T1000 (cell line): Measurements from ENCODE around the gene RPP40.
"Not testable (repeated sequence)": the region's sequence is repeated elsewhere in the genome, so short reads cannot be mapped to it uniquely, and the experiment has no call there.

Experiments
- DNase-seq: peaks from one replicate; lab custom pipeline; 2025; ENCODE audit warnings: mixed read lengths; lab: John Stamatoyannopoulos, UW

The RPP40 gene

DNA sequence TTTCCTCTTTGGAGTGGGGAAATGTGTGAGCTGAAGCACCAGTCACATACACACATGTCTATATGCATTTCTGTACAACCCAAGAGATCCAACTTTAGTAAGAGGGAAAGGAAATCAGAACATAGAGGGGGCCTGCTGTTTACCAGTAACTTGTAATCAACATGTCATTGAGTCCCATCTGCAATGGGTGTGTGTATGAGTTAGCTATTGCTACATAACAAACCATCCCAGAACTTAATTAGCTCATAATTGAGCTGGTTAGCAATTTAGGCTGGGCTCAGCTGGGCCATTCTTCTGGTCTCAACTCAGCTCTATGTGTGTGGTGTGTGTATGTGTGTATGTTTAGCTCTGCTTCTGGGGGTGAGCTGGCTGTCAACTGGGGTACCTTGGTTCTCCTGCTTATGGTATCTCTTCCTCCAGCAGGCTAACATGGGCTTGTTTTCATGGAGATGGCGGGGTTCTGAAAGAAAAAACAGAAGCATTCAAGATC is 10.3 kb upstream of the RPP40 start:
- no peak for DNase-seq

DNA sequence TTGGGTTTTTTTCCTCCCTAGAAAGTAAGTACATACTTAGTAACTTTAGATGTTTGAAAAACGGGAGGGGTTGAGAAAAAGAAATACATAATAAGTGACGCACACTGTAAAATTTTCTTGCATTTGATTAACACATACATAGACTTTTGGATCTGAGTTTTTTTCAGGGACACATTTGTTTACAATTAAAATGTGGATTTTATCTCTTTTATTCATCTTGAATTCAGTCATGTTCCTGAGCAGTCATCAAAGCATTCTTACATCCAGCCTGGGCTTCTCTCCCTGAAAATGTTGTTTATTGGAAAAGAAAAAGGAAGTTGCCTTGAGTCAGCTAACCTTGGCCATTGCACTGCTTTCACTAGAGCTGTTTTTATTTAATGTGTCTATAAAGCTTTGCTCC is 8.7 kb upstream of the RPP40 start:
- no peak for DNase-seq

DNA sequence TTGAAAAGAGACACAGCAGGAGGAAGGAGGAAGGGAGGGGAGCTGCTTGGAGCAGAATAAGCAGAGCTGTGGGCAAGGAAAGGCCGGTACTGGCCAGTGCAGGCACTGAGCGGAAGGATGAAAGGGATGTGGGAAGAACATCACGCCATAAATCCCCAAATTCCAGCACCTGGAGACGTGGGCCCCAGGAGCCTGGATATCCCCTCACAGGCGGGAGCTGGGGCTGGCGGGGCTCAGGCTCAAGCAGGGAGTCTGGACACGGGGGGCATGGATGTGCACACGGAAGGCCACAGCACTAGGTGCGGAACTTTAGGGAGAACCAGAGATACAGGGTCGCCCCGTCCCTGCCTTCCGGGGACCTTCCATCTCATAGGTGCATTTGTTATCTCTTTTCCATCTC is 7.5 kb upstream of the RPP40 start:
- DNase-seq = no peak

DNA sequence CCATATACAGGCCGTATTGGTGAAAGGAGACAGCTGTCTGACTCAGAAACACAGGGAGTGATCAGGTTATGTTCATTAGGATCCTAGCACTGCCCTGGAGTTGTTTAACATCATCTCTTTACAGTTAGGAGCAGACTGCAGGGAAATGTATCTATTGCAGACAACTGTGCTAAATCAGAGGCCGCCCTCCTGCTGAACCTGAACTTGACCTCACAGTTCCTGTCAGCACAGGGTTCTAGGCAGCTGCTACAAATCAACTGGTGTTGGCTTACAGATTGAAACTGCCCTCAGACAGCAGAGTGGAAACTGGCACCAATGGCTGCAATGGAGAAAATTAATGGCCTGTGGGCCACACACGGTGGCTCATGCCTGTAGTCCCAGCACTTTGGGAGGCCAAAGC is 3.7 kb upstream of the RPP40 start:
- DNase-seq = no peak

DNA sequence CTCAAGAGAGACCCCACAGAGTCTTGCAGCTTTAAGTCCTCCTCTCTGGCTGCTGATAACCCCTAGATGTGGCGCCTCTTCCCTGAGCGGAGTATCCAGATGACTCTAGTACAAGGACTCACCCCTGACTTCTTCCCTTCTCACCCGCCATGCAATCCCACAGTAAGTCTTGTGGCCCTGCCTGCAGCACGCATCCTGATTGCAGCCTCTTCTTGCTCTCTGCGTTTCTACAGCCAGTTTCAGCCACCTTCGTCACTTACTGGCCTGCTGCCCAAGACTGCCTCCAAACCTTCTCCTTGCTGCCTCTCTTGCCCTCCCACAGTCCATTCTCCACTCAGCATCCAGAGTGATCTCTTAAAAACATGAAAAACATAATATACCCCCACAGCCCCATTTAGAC is 2.4 kb upstream of the RPP40 start:
- no peak for DNase-seq

DNA sequence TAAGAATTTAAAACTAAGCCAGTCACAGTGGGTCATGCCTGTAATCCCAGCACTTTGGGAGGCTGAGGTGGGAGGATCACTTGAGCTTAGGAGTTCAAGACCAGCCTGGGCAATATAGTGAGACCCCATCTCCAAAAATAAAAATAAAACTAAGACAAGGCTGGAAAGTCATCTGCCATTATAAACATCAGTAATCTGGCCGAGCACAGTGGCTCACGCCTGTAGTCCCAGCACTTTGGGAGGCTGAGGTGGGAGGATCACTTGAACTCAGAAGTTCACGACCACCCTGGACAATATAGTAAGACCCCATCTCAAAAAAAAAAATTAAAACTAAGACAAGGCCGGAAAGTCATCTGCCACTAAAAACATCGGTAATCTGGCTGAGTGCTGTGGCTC is 1.2 kb upstream of the RPP40 start:
- not testable (repeated sequence) for DNase-seq

DNA sequence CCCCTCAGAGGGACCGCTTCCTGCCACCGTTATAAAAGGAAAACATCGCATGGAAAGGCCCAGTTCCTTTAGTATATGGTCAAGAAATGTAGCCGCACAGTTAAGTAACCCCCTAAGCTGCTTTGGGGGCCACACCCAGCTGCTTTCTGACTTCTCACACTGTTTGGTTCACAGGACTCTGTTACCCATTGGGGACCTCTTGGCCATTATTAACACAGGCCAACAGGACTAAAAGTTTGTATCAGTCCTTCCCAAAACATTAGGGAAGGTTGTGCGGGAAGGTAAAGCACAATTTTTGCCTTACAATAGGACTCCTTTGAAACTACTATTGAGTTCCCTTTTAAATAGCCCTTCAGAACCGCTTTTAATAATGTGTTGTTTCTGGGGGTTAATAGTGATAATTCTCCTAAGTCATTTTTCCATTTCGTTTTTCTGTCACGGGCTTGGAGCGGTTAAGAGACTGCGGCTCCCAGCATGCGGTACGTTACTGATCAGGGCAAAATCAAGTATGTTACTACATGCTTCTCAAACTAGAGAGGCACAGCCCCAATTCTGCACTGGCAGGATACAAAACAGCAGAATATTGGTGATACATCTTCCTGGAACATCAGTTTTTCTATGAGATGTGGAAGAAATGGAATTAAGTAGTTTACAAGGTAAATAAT is 668 bp upstream of the RPP40 start:
- DNase-seq = no peak

DNA sequence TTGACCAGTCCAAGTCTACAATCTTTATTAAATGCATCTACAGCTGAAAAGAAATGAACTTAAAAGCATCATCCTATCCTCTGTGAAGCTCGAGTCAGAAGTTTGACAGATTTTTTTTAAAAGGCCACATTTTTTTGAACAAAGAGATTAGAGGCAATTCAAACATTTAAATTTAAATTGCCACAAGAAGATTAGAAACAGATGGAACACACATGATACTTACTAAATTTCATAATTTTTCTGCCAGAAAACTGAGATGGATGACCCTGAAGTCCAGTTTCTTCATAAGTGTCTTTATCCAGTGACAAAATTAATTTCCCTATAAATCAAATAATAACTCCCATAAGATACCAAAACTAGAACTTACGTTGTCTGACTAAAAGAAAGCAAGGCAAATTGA is 4.3 kb downstream of the RPP40 start:
- DNase-seq = no peak

DNA sequence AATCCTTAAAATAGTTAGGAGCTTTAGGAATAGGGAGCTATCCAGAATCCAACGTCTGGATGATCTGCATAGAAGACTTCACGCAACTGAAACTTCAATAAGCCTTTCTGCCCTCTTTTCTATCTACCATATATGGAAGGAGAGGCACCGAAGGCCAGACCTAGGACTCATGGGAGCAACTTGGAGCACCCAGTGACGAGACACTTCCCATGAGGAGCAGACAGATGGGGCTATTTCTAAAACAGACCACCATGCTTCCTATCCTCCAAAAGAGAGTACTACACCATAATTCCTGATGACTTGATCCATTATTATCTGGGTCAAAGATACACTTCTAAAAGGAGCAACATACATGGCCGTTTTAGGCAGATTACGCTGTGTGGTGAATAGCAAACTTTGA is 6.0 kb downstream of the RPP40 start:
- no peak for DNase-seq

DNA sequence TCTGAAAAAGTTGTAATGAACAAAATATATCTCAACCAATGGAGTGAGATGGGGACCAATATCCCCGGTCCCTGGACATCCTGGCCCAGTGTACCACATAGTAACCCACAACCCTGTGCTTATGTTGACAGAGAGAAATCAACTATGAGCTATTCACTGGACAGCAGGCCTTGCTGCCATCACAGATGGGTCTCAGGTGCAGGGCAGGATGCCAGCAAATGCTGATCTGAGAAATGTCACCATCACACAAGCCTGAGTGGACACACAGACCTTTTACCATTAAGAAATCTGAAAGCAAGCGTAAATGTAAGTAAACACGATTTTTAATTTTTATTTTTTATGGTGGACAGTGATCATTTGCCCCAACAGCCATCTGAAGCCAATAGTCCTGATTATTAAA is 9.1 kb downstream of the RPP40 start:
- no peak for DNase-seq

DNA sequence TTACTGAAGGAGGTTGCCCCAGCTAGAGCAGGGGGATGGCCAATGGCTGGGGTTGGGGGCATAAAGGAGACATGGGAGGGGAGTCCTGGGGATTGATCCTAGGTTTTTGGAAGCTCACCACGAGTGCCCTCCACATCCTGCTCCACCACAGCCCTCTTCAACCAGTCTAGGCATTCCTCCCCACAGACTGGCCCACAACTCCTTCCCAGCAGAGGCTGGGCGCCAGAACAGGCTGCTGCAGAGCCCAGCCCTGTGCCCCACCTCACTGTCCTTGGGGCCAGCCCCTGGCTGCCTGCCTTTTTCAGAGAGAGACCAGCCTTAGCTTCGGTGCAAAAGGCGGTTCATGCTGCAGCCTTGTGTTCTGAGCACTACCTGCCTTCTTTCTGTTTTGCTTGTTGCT is 16.4 kb downstream of the RPP40 start:
- no peak for DNase-seq

DNA sequence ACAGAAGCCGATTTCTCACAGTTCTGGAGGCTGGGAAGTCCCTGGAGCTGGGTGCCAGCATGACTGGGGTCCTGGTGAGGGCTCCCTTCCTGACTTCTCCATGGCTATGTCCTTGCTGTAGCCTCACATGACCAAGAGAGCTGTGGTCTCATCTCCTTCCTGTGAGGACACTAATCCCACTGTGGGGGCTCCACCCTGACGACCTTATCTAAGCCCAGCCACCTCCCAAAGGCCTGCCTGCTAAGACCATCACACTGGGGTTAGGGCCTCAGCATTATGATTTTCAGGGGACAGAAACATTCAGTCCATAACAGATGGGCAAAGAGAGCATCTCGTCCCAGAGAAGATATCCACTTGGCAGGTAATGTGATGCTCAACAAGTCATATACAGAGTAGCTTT is 16.8 kb downstream of the RPP40 start:
- no peak for DNase-seq

DNA sequence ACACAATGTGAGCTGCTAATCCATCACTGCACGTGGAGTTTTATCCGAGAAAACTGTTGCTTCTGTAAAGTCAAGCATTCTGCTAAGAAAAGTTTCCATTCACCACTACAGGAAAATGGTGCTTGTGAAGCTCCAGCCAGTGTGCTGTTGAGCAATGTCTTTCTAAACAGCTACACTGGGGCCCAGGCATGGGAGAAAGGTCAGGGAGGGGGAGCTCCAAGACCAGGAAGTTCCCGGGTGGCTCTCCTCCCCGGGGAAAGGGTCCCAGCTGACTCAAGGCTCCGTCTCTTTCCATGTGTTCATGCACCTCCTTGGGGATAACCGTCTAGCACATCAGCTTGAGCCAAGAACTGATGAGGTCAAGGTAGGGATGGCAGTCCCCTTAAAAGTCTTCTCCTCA is 20.5 kb downstream of the RPP40 start:
- DNase-seq = no peak

DNA sequence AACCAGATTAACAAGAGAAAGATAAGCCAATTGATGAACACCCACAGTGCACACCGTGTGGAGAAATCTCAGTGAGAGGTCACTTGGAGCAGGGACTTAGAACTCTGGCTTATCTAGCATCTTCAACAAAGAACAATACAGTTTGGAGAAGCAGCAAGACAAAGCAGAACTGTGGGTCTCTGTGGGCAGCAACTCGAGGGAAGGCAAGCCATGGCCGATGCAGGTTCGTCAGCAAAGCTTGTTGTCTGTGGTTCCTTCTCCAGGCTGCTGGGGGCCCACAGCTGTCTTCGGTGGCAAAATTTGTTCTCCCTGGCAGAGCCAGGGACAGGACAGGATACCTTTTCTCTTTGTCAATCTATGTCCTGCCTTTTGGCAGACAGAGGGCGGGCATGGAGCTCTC is 22.1 kb downstream of the RPP40 start:
- DNase-seq = no peak

DNA sequence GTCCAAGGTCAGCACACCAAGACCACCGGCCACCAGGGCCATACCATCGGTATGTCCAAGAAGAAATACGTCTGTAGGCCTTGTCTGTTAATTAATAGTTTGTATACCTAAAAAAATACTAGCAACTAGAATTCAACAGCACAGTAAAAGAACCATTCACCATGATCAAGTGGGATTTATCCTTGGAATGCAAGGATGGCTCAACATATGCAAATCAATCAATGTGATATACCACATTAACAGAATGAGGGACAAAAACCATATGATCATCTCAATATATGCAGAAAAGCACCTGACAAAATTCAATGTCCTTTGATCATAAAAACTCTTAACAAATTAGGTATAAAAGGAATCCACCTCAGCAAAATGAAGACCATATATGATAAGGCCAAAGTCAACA is 24.4 kb downstream of the RPP40 start:
- no peak for DNase-seq

DNA sequence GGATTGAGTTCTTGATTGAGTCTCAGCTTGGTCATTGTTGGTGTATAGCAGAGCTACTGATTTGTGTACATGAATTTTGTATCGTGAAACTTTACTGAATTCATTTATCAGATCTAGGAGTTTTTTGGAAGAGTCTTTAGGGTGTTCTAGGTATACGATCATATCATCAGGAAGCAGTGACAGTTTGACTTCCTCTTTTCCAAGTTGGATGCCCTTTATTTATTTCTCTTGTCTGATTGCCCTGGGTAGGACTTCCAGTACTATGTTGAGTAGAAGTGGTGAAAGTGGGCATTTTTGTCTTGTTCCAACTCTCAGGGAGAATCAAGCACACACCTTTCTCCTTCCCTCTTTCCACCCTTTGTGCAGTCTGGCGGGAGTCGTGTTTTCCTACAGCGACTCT is 26.4 kb downstream of the RPP40 start:
- DNase-seq = no peak

DNA sequence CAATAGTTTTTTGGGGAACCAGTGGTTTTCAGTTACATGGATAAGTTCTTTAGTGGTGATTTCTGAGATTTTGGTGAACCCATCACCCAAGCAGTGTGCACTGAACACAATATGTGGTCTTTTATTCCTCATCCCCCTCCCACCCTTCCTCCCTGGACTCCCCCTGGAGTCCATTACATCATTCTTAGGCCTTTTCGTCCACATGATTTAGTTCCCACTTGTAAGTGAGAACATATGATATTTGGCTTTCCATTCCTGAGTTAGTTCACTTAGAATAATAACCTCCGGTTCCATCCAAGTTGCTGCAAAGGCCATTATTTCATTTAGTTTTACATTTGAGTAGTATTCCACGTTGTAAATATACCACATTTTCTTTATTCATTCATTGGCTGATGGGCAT is 28.3 kb downstream of the RPP40 start:
- DNase-seq = no peak

DNA sequence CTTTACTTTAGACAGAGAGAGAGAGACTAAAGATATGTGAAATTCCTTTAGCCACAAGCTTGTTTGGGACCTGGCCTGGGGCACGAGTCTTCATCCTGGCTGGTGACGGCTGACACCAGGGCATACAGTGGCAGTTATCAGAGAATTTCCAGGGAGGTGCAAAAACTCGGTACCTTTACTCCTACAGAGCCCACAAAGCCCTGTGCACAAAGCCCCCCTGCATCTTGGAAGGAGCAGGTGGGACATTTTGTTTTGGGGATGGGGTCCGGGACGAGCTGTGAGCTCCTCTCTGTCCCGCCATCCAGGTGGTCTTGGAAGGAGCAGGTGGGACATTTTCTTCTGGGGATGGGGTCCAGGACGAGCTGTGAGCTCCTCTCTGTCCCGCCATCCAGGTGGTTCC is 28.9 kb downstream of the RPP40 start:
- DNase-seq = no peak

DNA sequence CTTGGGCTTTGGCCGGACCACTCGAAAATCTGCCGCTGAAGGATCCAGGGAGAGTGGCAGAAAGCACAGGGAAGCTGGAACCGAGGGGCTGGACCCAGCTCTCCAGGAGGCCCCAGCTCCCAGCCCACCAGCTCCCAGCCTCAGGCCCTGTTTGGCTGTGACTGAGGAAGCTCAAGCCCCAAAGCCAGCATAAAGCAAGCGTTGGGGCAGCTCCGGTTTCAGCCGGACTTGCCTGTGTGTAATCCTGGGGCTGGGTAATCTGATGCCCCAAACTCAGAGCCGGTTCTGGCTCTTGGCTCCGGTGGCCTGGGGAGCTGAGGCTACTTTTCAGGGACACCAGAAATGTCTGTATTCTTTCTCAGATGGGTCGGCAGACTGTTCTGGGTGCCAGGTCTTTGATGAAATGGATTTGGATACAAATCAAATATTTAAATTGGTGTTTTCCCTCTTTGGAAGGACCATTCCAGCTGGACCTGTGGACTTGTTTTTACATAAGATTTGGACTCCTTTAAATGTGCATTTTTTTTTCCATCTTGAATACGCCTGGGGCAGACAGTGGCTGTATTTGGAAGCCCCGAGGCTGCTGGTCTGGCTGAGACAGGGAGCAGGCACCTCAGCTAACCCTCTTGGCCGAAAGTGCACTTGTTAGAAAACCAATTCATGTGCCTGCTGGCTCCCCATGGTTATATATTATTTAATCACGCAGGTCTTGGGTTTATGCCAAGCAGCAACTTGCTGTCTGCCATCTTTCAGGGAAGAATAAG is 29.7 kb downstream of the RPP40 start:
- DNase-seq = no peak

DNA sequence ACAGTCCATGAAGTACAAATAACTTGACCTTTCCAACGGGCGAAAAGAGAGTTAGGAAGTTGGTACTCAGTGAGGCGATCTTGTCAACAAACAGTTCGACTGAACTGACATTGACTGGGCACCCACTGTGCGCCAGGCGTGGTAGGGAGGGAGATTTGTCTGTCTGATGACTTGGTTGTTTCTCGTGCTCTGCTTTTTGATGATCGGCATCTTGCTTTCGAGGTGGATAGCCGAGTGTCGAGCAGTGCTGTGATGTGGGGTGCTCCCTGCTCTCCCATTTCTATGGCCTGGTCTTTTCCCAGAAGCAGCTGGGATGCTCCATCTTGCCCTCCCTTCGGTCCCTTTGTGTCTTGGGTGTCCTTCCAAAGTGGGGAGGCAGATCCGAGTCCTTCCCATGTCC is 30.4 kb downstream of the RPP40 start:
- no peak for DNase-seq

DNA sequence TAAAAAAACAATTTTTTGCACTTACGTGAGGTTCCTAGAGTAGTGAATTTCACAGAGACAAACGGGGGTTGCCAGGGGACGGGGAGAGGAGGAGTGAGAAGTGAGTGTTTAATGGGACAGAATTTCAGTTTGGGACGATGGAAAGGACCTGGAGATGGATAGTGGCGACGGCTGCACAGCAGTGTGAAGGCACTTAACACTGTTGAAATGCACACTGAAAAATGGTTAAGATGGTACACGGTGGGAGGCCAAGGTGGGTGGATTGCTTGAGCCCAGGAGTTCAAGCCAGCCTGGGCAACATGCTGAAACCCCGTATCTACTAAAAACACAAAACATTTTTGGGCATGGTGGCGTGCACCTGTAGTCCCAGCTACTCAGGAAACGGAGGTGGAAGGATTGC is 31.4 kb downstream of the RPP40 start:
- no peak for DNase-seq

DNA sequence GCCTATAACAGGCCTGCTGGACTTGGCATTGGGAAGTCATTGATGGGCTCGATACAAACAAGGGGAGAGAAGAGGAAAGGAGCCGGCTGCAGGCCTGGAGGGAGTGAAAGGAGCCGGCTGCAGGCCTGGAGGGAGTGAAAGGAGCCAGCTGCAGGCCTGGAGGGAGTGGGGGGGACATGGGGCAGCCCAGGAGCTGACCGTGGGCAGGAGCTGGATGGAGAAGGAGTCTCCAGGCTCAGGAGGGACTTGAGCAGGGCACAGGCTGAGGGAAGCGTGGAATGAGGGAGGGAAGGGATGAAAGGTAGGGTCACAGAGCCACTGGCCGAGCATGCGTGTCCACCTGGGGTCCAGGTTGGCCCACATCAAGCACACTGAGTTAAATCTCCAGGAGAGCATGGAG is 32.0 kb downstream of the RPP40 start:
- DNase-seq = no peak

DNA sequence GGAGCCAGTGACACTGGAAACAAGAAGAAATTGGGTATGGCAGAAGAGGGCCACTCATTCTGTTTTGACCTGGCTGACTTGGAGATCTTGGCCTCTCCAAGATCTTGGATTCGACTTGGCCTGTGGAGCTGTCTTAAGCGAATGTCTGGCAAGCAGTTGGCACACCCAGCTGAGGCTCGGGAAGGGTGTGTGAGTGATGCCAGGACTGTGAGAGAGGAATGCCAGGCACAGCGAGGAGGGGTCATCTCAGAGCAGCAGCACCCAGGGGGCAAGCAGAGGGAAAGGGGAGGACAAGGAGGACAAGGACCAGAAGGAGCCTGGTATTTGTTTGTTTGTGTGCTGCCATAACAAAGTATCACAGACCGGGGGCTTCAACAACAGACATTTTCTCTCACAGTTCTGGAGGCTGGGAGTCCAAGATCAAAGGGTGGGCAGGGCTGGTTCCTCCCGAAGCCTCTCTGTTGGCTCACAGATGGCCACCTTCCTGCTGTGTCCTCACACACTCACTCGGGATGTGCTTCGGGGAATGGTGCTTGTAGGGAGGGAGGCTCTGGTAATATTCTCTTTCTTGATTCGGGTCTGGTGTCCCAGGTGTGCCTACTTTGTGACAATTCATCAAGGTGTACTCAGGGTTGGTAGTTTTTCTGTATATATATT is 33.0 kb downstream of the RPP40 start:
- DNase-seq = no peak
